SK-N-MC (cell line): ENCODE data around the gene CELA2B.

Source experiments
- DNase-seq: peaks from one replicate; pipeline ENCODE4 v3.0.0-alpha.2; 2011; ENCODE audit warnings: low read depth, low spot score
- H3K27ac ChIP-seq: fragments of 200-600 bp; sonication (generic); 2 replicates; pipeline ENCODE4 v1.5.1; 2016; ENCODE audit warnings: mixed run types
- H3K36me3 ChIP-seq: fragments of 200-600 bp; sonication (generic); 2 replicates; pipeline ENCODE4 v1.6.1; 2017; ENCODE audit warnings: antibody characterized with exemption, low read length, mixed read lengths; ENCODE audit not compliant: insufficient read depth
- H3K4me3 ChIP-seq: fragments of 200-600 bp; sonication (generic); 2 replicates; pipeline ENCODE4 v1.5.1; 2016
- H3K9ac ChIP-seq: fragments of 200-600 bp; sonication (generic); 2 replicates; pipeline ENCODE4 v1.8.0; 2017; ENCODE audit warnings: mixed run types, mixed read lengths; ENCODE audit not compliant: insufficient read length
- H3K9me3 ChIP-seq: fragments of 200-600 bp; sonication (generic); 2 replicates; pipeline ENCODE4 v1.6.1; 2017; ENCODE audit warnings: low read depth, mild to moderate bottlenecking, antibody characterized with exemption, low read length, moderate library complexity, mixed read lengths
- EZH2 ChIP-seq: fragments of 200-600 bp; sonication (generic); IDR thresholded peaks from one replicate; pipeline ENCODE4 v1.6.1; 2017; ENCODE audit warnings: antibody characterized with exemption
- FOXP2 ChIP-seq: optimal IDR thresholded peaks from 2 replicates; pipeline ENCODE3; 2011; ENCODE audit warnings: mild to moderate bottlenecking, moderate library complexity; ENCODE audit not compliant: insufficient read depth; ENCODE audit errors: extremely low read length, control extremely low read depth
- POLR2AphosphoS5 ChIP-seq: IDR thresholded peaks from 2 replicates; pipeline ENCODE4 v1.6.1; 2012; ENCODE audit warnings: mild to moderate bottlenecking, low read depth, low read length, borderline replicate concordance

The CELA2B gene

DNA sequence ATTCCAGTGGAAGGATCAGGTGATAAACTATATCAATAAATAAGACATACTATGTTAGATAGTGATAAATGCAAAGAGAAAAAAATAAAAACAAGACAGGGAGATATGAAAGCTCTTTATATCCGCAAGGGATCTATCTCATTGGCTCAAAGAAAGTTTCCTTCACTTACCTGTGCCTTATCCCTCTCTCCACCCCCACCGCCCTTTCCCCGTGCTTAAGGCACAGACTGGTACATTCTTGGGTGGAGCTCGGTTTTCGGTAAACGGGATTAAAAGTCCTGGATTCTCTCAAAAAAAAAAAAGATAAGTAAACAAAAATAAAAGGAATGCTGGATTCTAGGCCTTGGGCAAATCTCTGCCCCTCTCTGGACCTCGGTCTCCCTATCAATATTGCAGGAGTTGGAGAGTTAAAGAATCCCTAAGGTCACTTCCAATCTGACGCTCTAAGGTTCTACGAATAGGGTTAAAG lies 50.2 kb downstream of the CELA2B start:
- peak overlapping the region; percentile 59 for H3K9ac ChIP-seq
- peak overlapping the region; percentile 96 for H3K4me3 ChIP-seq
- peak overlapping the region; percentile 44 for H3K27ac ChIP-seq
- no peaks in the 10 kb centered on the region for H3K36me3 ChIP-seq
- TF ChIP-seq EZH2, result no peak
- TF ChIP-seq POLR2AphosphoS5, result no peak
- no peak for TF ChIP-seq FOXP2
- H3K9me3 ChIP-seq, result no peaks in the 10 kb centered on the region
- no peak for DNase-seq

DNA sequence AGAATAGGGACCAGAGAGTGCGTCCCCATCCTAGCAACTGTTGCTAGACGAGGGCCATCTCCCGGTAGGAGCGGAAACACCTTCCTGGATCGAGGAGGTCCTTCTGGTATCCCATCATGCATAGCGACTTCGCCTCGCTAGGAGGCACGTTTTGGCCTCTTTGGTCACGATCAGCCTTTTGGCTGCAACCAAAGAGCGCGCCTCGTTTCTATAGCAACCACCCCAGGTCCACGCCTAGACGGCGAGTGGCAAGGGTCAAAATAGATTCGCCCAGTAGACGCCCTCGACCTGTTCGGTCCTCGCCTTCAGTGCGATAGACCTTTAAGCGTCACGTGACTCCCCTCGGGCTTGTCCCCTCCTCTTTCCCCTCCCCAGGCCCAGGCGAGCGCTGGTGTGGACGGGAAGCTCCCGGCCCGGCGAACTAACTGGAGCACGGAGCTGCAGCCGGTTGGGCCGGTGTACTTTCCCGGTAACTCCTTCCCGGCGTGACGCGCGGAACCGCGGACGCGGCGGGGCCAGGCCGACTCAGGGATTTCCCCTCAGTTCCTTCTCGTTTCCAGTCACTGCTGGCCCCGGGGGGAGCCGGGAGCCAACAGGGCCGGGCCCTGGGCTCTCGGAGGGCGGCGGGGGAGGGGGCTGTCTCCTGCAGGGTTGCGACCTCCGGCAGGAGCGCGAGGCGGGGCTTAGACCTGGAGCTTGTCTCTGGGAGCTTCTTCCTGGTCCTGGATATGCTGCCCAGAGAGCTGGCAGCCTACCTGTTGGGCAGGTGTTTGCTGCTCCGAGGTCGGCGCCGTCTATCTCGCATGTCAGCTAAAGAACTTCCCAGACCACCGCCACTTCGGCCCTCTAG lies 50.8 kb downstream of the CELA2B start, which contains the start of gene DNAJC16:
Gene DNAJC16 (plus strand): TSS at position 359 of the 850 bp plus-strand sequence. CDS start 2,258 bp downstream, outside the sequence.
- Histone ChIP-seq H3K9me3 (no peaks in the 10 kb centered on the region), H3K9ac (peak within 1 kb of the TSS; percentile 88), H3K36me3 (no peaks in the 10 kb centered on the region), H3K4me3 (peak within 1 kb of the TSS; percentile 96), H3K27ac (peak within 1 kb of the TSS; percentile 44)
- TF ChIP-seq EZH2 (no peak), FOXP2 (peak; percentile 93), POLR2AphosphoS5 (peak; percentile 89)
- peak; percentile 99 for DNase-seq

DNA sequence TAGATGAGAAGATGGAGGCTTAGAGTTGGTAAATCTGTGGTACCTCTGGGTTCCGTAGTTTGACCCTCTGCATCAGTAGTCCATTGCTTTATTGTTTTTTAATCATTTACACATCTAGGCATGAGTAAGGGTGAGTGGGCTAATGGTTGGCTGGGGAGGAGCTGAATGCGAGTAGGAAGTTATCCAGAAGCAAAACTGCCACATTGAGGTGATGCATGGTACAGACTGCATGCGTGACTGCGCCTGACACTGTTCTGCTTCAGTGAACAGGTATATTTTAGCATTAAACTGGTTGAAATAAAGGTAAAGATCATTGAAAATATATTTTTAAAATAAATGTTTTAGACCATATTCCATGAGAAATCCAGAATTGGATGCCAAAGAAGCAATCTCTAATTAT lies 55.1 kb downstream of the CELA2B start:
- no peak overlapping the region for H3K27ac ChIP-seq
- H3K9me3 ChIP-seq, result no peaks in the 10 kb centered on the region
- no peak for TF ChIP-seq FOXP2
- no peak for TF ChIP-seq EZH2
- no peak for TF ChIP-seq POLR2AphosphoS5
- no peaks in the 10 kb centered on the region for H3K36me3 ChIP-seq
- no peak for DNase-seq
- H3K4me3 ChIP-seq, result no peak overlapping the region
- no peak overlapping the region for H3K9ac ChIP-seq

DNA sequence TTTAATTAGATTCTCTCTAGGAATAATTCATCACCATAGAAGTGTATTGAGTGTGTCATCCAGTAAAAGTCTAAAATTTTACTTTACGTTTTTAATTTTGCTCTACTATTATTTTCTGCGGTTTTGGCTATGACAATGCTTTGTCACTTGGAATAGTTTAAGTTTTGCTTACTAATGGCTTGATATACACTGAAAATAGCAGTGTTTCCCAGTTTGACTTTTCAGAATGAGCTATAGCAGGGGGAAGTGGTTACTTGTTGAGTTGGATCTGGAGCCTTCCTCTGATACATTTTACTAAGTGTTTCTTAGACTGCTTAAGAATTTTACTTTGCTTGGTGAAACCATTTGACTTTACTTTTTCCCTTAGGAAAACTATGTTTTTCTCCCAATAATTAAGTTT lies 55.8 kb downstream of the CELA2B start:
- Histone ChIP-seq H3K27ac (no peak overlapping the region), H3K9me3 (no peaks in the 10 kb centered on the region), H3K4me3 (no peak overlapping the region), H3K9ac (no peak overlapping the region), H3K36me3 (no peaks in the 10 kb centered on the region)
- TF ChIP-seq POLR2AphosphoS5 (no peak), FOXP2 (no peak), EZH2 (no peak)
- no peak for DNase-seq

DNA sequence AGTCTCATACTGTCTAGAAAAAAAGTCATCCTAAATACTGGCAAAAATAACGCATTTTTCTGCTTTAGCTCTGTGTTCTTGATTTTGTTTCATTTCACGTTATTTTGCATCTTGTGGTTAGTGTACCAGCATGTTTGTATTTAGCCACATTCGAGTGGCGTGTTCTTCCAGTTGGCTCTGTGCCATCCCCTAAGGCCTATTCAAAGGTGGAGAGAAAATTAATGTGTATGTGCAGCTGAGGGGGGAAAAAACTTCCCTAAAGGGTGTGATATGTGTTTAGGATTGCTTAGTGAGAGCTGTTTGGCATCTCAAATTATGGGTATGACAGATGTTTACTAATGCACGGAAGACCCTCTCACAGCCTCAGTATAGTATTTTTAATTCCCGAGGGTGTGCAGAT lies 62.9 kb downstream of the CELA2B start:
- Histone ChIP-seq H3K9ac (no peak overlapping the region), H3K9me3 (no peaks in the 10 kb centered on the region), H3K27ac (peak overlapping the region; percentile 22; the same call in 1 of the 2 replicates), H3K4me3 (peak overlapping the region; percentile 29), H3K36me3 (peaks cover 4% of the 10 kb centered on the region; the same call in 1 of the 2 replicates)
- DNase-seq, result peak; percentile 42
- no peak for TF ChIP-seq FOXP2
- no peak for TF ChIP-seq EZH2
- no peak for TF ChIP-seq POLR2AphosphoS5

DNA sequence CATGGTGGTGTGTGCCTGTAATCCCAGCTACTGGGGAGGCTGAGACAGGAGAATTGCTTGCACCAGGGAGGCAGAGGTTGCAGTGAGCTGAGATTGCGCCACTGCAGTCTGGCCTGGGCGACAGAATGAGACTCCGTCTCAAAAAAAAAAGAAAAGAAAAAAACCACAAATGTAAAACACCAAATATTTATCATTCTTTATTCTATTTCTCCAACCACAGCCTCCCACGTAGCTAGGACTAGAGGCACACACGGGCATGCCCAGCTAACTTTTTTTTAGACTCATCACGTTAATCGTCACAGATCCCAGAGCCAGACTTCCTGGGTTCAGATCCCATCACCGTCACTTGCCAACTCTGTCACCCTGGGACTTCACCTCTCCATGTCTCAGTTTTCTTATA lies 64.3 kb downstream of the CELA2B start:
- H3K9ac ChIP-seq, result no peak overlapping the region
- no peak overlapping the region for H3K27ac ChIP-seq
- no peaks in the 10 kb centered on the region for H3K9me3 ChIP-seq
- no peak for TF ChIP-seq POLR2AphosphoS5
- H3K4me3 ChIP-seq, result no peak overlapping the region
- peaks cover 4% of the 10 kb centered on the region; the same call in 1 of the 2 replicates for H3K36me3 ChIP-seq
- no peak for DNase-seq
